GM08714 (cell line): ENCODE measurements around the gene FBXL7.

ENCODE experiments used
- H3K4me3 ChIP-seq: fragments of 200-500 bp; sonication (Bioruptor generic); 2 replicates; pipeline ENCODE4 v1.5.1; 2014; ENCODE audit warnings: mild to moderate bottlenecking, low read length, inconsistent platforms
- ZNF274 ChIP-seq: IDR thresholded peaks from 2 replicates; pipeline ENCODE4 v1.6.1; 2012; ENCODE audit warnings: mild to moderate bottlenecking, low read depth, low read length

The FBXL7 gene

GRCh38 chr5:15489571-15490235 lies 10.3 kb upstream of the FBXL7 start:
- TF ChIP-seq ZNF274 = no peak
- H3K4me3 ChIP-seq = no peak overlapping the region

GRCh38 chr5:15492545-15492944 lies 7.4 kb upstream of the FBXL7 start:
- TF ChIP-seq ZNF274 = no peak
- no peak overlapping the region for H3K4me3 ChIP-seq

- no peak for TF ChIP-seq ZNF274
- no peak overlapping the region for H3K4me3 ChIP-seq
These were observed 6.5 kb upstream of the FBXL7 start for GRCh38 chr5:15493501-15493900.

GRCh38 chr5:15495026-15495425 lies 5.0 kb upstream of the FBXL7 start:
- TF ChIP-seq ZNF274 = no peak
- no peak overlapping the region for H3K4me3 ChIP-seq

GRCh38 chr5:15496886-15497285 lies 3.1 kb upstream of the FBXL7 start:
- H3K4me3 ChIP-seq = no peak overlapping the region
- TF ChIP-seq ZNF274 = no peak

GRCh38 chr5:15500325-15501001 lies 483 bp downstream of the FBXL7 start:
- TF ChIP-seq ZNF274 = no peak
- no peak overlapping the region for H3K4me3 ChIP-seq

GRCh38 chr5:15501091-15501791 lies 1.3 kb downstream of the FBXL7 start:
- no peak overlapping the region for H3K4me3 ChIP-seq
- TF ChIP-seq ZNF274 = no peak

- TF ChIP-seq ZNF274 = no peak
- no peak overlapping the region for H3K4me3 ChIP-seq
These were observed 2.2 kb downstream of the FBXL7 start for GRCh38 chr5:15502208-15502607.

GRCh38 chr5:15506146-15506545 lies 6.2 kb downstream of the FBXL7 start:
- no peak overlapping the region for H3K4me3 ChIP-seq
- no peak for TF ChIP-seq ZNF274

GRCh38 chr5:15506897-15507296 lies 6.9 kb downstream of the FBXL7 start:
- no peak for TF ChIP-seq ZNF274
- H3K4me3 ChIP-seq = no peak overlapping the region

- no peak for TF ChIP-seq ZNF274
- H3K4me3 ChIP-seq = no peak overlapping the region
These were observed 10.1 kb downstream of the FBXL7 start for GRCh38 chr5:15510092-15510491.

- H3K4me3 ChIP-seq = no peak overlapping the region
- TF ChIP-seq ZNF274 = no peak
These were observed 10.9 kb downstream of the FBXL7 start for GRCh38 chr5:15510831-15511230.

- no peak for TF ChIP-seq ZNF274
- H3K4me3 ChIP-seq = no peak overlapping the region
These were observed 13.5 kb downstream of the FBXL7 start for GRCh38 chr5:15513431-15513830.

GRCh38 chr5:15513911-15514310 lies 13.9 kb downstream of the FBXL7 start:
- no peak overlapping the region for H3K4me3 ChIP-seq

GRCh38 chr5:15515229-15515628 lies 15.2 kb downstream of the FBXL7 start:
- no peak overlapping the region for H3K4me3 ChIP-seq
- no peak for TF ChIP-seq ZNF274

More at GRCh38 chr5:15513911-15514310, 13.9 kb downstream of the FBXL7 start:
- TF ChIP-seq ZNF274 = no peak
